ENCODE results near the gene SLC35F5.
"Not testable (repeated sequence)": the region's sequence is repeated elsewhere in the genome, so short reads cannot be mapped to it uniquely, and the experiment has no call there.

SLC35F5 gene

GRCh38 chr2:113756355-113757137, at the start of gene SLC35F5:
TSS of gene SLC35F5 (minus strand) at chr2:113756642. CDS start at chr2:113756409, 233 bp downstream.
- peak; percentile 39 to 96 (median 88) for DNase-seq

GRCh38 chr2:113799375-113799774, 42.9 kb upstream of the SLC35F5 start:
- DNase-seq, result no peak

- no peak for DNase-seq
Observed at GRCh38 chr2:113797237-113797636, 40.8 kb upstream of the SLC35F5 start.

GRCh38 chr2:113796592-113797175, 40.2 kb upstream of the SLC35F5 start:
- DNase-seq, result no peak

GRCh38 chr2:113795405-113795920, 39.0 kb upstream of the SLC35F5 start:
- DNase-seq, result peak in 1 of 51 donors; percentile 7

GRCh38 chr2:113791697-113792590, 35.5 kb upstream of the SLC35F5 start:
- no peak for DNase-seq

GRCh38 chr2:113784823-113785744, 28.6 kb upstream of the SLC35F5 start:
- no peak for DNase-seq

GRCh38 chr2:113780472-113780871, 24.0 kb upstream of the SLC35F5 start:
- no peak for DNase-seq

- DNase-seq, result no peak
Observed at GRCh38 chr2:113777371-113777770, 20.9 kb upstream of the SLC35F5 start.

- DNase-seq, result no peak
Observed at GRCh38 chr2:113776949-113777348, 20.5 kb upstream of the SLC35F5 start.

- DNase-seq, result not testable (repeated sequence)
Observed at GRCh38 chr2:113774616-113775015, 18.2 kb upstream of the SLC35F5 start.

GRCh38 chr2:113770929-113771328, 14.5 kb upstream of the SLC35F5 start:
- DNase-seq, result no peak

- DNase-seq, result no peak
Observed at GRCh38 chr2:113769555-113769954, 13.1 kb upstream of the SLC35F5 start.

GRCh38 chr2:113768770-113769169, 12.3 kb upstream of the SLC35F5 start:
- DNase-seq, result no peak

- no peak for DNase-seq
Observed at GRCh38 chr2:113767811-113768460, 11.5 kb upstream of the SLC35F5 start.

GRCh38 chr2:113765276-113765675, 8.8 kb upstream of the SLC35F5 start:
- DNase-seq, result no peak

GRCh38 chr2:113762377-113763118, 6.1 kb upstream of the SLC35F5 start:
- DNase-seq, result no peak

GRCh38 chr2:113760400-113760799, 4.0 kb upstream of the SLC35F5 start:
- DNase-seq, result no peak

- DNase-seq, result peak in 6 of 51 donors; percentile 1 to 22 (median 4)
Observed at GRCh38 chr2:113757138-113757657, 756 bp upstream of the SLC35F5 start.

Measured in hypothalamus (tissue), 51 donors.